Right ventricle myocardium superior (tissue), 1 donor: ENCODE results near the gene ZDHHC14. TPM values are rescaled to one million over a fixed set of nuclear protein-coding genes. Genes with fewer than 3 reads are reported as not detected.

ENCODE experiments used
- ATAC-seq: fragments of 200-7000 bp; cut with Tn5 transposase; one replicate; pipeline ENCODE4 v1.9.1; 2020; ENCODE audit warnings: mild to moderate bottlenecking; ENCODE audit not compliant: poor library complexity
- DNase-seq: peaks from one replicate; pipeline ENCODE4 v3.0.0-alpha.2; 2020
- intact Hi-C: fragments of 100-400 bp; cut with DNase I; formaldehyde crosslinking; loops from one replicate; pipeline ENCODE4 v1.11.2; 2022
- total RNA-seq: library from RNA; stranded (reverse); fragmentation: NEBNext Ultra II Directional; extraction: Animal tissue kit (Norgen Biotek cat#: 25700); gene quantifications from one replicate; pipeline ENCODE4 v1.2.1, GENCODE V29; 2021
- donor health status: DM: no; HTN: yes; CAD: no; lungs with severe emphysema.

Gene ZDHHC14
- total RNA-seq, 1 donor from 2014 or later = 9.4 TPM

DNA sequence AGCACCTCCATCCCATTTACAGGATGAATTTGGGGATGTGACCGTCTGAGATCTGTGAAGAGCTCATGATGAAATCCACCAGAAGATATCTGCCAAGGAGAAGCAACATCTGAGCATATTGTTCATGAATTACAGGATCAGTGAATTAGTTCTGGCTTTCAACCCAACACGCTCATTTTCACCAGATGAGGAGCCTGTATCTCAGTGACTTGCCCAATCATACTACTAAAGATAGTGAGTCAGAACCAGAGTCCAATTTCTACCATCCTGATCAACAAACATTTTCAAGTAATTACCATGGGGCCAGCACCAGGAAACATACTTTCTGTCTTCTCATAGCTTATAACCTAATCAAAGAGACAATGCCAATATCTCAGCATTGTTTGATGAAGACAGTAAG is 116.6 kb downstream of the ZDHHC14 start:
- DNase-seq = no peak
- intact Hi-C loops = no loop called here
- no peak for ATAC-seq

DNA sequence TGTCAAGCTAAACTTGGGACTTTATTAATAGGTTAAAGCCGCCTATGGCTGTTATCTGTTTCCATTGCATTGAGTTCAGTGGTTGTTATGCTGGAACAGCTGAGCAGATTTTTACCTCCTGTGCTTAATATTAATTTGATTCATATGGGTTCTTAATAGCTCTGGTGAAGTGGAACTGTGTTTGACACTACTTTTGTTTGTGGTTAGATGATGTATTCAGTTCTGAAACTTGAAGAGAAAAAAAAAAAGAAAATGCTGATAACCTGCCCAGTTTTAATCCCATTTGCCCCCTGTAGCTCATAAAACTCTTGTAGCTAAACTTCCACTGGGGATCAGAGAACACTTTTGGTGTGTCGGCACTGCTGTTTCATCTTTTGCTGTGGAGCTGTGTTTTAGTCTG is 117.8 kb downstream of the ZDHHC14 start:
- no peak for DNase-seq
- intact Hi-C loops = no loop called here
- ATAC-seq = no peak

DNA sequence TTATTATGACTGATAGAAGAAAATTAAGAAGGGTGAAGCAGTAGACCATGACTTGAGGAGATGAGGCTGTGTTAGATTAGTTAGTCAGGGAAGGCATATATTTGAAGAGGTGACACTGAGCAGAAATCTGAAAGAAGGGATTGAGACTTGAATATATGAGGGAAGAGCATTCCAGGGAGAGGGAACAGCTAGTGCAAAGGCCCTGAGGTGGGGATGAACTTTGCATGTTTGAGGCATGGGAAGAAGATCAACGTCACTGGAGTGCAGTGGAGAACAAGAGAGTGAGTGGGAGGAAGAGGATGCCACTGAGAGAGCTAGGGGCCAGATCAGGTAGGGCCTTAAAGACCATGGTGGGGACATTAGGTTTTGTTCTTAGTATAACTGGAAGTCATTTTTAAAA is 119.0 kb downstream of the ZDHHC14 start:
- DNase-seq (no peak), ATAC-seq (no peak)
- intact Hi-C loops = no loop called here

DNA sequence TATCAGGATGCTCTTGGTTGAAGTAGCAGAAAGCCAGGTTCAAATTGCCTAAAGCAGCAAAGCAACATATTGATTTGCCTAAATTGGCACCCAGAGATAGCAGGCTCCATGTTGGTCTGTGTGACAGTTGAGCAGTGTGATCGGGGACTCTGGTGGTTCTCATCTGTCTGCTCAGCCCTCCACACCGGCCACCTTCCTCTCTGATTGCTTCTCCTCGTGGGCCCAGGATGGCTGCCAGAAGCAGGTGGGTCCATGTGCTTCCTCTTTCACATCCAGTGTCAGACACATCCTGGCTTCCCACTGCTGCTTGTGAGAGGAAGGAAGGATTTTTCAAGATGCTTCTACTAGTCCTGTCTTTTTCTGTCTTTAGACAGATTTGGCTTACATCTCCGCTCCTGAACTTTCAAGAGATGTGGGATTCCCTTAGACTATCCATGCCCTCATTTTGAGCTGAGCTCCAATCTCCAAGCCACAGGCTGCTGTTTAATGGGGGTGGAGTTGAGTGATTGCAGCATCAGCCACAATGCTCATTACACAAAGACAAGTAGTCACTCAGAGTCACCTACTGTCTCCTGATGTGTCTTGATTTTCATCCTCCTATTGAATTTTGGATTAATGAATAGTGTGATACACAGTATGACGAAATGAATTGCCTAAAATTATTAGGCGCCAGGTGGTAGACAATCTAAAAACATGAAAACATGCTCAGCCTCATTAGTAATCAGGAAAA is 122.2 kb downstream of the ZDHHC14 start:
- intact Hi-C loops = no loop called here

DNA sequence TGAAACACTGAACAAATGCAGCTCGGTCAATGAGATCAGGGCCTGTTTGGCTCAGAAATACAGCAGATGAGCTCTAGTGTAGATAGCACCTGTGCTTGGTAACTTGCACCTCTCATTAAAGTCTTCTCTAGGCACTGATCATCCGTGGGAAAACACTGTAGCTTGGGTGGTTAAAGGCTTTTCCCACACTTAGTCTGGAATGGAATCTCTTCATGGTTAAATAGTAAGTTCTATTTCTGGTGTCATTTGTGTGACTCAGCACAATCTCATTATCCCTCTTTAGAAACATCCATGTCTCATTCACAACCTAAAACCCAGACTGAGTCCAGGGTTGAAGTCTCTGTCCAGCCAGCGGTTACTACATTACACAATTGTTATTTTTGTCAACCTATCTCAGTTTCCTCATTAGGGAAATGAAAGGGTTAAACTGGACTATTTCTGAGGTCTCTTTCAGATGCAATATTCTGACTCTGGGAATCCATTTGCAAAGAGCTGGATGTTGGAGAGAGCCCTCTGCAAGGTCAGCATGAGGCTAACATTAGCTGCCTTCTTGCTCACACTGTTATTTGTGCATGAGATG is 125.0 kb downstream of the ZDHHC14 start:
- ATAC-seq (no peak), DNase-seq (no peak)
- intact Hi-C loops = no loop called here

More for the DNA sequence above, 122.2 kb downstream of the ZDHHC14 start:
- DNase-seq = no peak
- ATAC-seq = no peak

DNA sequence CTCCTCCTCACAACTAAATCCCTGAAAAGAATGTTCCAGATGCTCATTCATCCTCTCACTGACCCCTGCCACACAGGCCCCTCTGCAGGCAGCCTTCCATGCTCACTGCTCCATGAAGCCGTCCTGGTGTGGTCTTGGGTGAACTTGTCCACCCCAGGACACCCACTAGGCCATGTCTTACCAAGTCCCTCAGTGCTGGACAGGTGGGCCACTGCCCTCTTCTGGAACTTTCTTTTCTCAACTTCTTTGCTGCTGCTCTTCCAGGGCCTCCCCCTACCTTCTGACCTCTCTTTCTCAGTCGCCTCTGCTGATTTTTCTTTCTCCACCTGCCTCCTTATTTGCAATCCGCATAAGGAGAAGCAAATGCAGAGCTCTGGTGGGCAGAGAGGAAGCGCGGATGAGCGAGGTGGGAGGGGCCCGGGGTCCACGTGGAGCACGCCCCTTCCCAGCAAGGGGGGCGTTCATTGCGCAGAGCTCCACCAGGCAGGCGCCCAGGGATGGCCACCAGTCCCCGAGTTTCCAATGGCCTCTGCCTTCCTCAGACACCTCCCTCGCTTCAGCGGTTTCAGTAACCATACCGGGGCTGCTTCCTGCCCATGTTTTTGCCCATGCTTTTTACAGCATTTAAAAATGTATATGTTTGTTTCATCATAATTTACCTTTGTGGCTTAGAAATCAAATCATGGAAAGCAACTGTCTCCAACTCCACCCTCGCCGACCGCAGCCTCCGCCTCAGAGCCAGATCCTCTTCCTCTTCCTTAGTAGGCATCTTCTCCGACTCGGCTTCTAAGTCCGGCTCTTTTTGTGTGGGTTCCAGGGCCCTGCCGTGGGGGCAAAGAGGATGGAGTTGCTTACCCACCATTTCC is 129.6 kb downstream of the ZDHHC14 start:
- DNase-seq (no peak), ATAC-seq (no peak)
- intact Hi-C loops = no loop called here

DNA sequence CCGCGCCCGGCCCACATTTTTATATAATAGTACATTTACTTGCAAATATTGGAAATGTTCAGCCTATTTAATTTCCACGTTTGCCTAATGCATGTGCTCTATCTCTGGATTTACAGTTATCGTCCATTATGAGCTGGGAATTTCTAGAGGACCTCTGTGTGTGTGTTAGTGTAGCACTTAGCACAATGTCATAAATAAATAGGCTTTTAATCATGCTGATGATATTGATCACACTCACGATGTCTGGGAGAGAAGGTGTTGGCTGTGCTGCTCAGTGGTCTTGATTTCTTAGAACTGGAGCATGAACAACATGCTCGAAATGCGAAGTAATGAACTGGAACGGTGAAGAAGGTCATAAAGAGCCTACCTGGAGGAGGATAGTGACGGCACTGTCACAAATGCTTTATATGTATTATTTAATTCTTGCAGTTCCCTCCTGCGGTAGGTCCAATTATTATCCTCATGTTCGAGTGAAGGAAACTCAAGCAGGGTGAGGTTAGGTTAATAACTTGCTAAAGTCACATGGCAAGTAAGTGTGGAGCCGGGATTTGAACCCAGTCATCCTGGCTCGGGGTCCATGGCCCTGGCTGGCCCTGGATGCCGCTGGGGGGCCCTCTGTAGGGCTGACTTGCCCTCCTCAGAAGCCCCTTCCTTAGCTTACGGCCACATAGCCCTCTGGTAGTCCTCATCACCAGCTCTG is 130.8 kb downstream of the ZDHHC14 start:
- DNase-seq (no peak), ATAC-seq (no peak)
- intact Hi-C loops = no loop called here

DNA sequence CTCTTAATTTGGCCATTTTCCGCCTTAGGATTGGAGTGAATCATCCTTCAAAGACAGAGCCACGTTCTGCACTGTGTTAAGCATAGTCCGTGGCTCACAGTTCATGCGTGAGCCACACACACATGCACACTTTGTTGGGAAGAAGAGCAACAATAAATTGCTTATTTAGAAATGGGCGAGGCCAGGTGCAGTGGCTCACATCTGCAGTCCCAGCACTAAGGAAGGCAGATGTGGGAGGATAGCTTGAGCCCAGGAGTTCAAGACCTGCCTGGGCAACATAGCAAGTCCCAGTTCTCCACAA is 131.3 kb downstream of the ZDHHC14 start:
- ATAC-seq = no peak
- intact Hi-C loops = no loop called here

DNA sequence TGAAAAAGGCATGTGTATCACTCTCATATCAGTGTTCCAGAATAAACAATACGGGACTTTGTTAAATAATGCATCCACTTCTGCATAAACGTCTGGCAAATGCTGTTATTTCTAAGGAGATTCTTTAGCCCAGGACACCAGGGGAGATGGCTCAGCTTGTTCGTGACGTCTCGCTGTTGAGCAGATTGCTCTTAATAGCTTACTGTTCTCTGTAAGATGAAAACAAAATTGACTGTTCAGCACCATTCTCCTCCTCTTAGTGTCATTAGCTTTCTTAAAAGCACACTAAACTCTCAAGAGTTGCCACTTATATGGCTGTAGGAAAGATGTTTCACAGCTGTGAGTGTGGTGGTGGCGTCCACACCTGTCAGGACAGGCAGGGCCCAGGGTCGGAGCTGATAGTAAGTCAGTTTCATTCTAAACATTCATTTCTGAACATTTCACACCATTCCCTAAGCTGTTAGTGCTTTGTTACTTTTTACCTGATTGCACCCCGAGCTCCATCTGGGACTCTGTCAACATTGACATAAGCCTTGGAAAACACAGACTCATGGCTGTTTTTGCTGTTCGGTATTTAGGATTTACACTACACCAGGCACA is 132.1 kb downstream of the ZDHHC14 start:
- intact Hi-C loops = no loop called here
- DNase-seq (no peak), ATAC-seq (no peak)

More for the DNA sequence above, 131.3 kb downstream of the ZDHHC14 start:
- DNase-seq = no peak

DNA sequence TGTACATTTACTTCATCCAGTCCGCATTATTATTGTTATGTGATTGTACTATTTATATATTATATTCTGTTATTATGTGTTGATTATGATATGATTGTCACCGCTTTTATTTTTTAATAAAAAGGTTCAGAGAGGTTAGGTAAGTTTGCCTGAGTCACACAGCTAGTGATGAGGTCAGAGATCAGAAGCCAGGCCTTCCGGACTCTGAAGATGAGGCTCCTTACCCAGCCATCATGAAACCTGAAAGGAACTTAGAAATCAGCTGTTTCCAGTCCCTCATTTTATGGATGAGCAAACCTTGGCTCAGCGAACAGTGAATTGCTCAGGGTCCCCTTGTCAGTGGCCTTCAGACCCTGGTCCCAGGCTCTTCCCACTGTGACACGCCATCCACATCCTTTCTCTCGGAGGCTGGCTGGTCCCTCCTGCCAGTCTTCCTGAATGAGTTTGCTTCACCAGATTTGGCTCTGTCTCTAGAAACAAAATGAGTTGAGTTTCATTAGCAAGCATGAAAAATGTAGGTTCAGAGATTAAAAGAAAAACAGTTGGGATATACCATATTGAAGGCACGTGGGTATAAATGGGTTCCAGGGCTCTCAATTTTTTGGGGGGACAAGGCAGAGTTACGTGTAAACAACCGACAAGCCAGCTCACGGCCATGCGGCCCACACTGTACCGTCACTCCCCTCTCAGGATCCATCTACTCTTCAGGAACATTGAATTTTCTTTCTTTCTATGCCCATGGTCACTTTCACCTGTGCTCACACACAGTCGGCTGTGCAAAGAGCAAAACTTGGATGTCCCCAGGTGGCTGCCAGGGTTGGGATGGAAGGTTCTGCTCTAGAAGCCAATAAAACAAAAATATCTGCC is 132.9 kb downstream of the ZDHHC14 start:
- ATAC-seq = no peak
- intact Hi-C loops = no loop called here
- DNase-seq = no peak

DNA sequence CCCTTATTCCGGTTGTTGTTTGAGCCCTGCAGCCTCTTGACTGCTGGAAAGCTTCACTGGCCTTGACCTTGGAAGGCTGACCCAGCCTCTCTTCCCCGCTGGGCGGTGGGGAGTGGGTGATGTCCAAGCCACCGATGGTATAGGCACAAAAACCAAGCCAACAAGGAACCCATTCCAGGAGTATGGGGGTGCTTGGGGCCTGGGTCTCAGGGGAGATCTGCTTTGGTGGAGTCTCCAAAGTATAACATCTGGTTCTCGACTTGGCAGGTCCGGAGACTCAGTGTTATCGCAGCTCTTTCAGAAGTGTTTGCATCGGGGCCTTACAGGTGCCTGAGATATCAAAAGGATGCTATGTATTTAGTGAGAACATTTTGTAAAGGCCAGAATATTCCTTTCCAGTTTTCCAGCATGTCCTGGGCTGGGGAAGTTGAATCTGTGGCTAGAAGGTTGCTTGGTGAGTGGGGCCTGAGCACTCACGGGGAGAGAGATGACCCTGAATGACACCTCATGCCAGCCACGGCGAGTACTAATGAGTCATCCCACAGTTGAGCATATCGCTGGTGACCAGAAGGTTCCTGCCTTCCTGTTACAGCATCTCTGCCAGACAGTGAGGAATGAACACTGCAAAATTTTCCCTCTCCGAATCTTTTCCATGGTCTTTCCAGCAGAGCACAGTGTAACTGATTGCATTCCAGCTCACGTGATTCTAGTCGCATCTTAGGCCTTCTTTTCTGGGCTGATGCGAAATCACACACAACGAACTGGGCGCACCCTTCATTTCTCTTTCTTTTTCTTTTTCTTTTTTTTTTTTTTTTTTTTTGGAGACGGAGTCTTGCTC is 133.9 kb downstream of the ZDHHC14 start:
- intact Hi-C loops = no loop called here
- no peak for ATAC-seq
- DNase-seq = no peak

DNA sequence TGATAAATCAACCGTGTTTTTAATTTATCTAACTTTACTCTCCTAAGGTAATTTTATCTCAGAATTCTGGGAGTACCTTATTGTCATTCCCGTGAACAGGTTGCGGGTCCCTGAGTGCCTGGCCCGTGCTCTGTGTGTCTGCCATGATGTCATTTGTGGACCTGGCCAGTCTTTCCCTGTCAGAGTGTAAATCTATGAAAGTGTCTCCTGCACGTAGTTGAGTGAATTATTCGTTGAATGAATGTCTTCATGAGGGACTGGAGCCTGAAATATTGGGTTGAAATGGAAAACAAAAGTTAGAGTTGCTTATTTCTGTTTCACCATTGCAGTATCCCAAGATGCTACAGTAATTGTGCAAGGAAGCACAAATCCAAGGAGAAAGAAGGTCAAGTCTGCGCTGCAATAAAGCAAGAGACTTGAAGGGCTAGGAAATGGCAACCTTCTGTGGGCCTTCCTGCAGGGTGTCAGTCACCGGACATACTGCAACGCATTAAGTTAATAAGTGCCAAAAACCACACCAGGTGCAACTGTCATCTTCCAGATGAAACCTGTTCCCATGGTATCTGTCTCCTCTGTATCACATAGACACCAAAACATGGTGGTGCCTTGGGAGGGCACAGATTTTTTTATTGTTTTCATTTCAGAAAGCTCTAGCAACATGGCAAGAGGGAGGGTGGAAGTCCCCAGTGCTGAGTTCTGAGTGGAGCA is 135.5 kb downstream of the ZDHHC14 start:
- no peak for ATAC-seq
- no peak for DNase-seq
- intact Hi-C loops = no loop called here

DNA sequence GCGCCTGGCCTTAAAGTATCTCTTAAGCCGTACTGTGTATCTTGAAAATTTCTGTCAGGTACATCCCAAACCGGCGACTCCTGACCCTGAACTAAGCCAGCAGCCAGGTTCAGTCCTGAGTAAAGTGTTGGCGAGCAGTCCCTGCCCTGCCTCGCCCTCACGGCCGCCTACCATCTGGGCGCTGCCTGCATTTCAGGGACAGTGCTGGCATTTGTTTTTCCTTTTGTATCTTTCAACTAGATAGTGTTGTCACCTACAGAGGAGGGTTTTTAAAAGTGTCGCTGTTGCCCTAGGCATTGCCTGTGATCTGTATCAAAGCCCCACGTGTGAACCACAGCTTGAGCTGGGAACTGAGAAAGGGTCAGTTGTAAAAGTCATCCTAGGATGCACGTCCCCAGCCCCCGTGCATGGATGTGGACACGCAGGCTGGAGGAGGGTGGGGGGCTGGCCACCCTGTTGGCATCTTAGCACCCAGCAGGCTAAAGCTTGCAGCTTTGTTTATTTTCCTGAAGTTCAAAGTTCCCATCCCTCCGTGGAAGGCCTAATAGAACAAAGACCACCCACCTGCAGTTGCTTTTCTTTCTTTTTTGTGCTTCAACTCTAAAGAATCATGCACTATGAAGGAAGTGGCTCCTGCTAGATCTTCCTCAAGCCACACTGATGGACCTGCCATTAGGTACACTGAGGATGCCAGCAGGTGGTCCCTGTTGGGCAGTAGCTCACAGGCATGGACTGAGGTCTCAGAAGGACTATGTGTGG is 136.8 kb downstream of the ZDHHC14 start:
- ATAC-seq = no peak
- DNase-seq = no peak
- intact Hi-C loops = no loop called here

DNA sequence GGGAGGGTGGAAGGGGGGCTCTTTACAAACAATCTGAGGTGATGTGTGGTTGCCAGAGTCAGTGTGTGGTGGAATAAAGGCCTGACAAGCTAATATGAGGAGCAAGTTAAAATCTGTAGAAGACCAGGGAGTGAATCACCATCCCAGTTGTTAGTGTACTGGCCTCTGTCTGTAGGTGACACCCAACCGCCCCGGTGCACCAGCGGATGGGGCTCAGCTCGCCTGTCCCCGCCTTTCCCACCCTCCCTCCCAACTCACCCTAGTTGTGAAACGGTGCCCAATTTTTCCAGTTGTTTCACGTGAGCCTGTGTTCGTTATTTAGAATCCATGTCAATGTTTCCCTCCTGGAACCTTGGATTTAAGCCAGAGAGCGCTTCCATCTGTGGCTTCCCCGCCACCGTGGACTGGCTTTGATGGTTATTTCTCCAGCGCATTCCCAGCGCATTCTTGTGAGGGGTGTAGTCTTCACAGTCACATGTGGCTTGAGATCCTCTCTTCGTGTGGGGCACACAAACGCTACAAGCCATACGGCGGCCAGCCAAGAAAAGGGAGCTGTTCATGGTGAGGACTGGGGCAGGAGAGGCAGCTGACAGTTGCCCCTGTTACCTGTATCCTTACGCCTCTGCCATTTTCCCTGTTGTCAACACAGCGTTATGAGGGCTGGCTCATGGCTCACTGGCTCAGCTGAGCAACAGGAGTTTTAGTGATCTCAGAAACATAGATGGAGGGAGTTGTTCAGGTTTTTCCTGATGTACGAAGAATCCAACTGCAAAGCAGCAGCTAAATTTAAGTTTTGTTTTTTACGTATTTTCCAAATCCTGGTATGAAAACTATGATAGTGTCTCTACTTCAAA is 137.6 kb downstream of the ZDHHC14 start:
- DNase-seq = peak; percentile 56
- intact Hi-C loops = no loop called here
- peak; percentile 60 for ATAC-seq
